Muscle layer of duodenum (tissue), 2 donors: Measurements from ENCODE around the gene GRK6.

Experiments used
- H3K27ac ChIP-seq: one replicate; pipeline ENCODE4 v1.7.0; 2013; ENCODE audit warnings: mild to moderate bottlenecking, low read length
- H3K27me3 ChIP-seq: one replicate; pipeline ENCODE4 v1.7.0; 2013; ENCODE audit warnings: low read depth, mild to moderate bottlenecking, control low read depth, low read length
- H3K36me3 ChIP-seq, 2 donors: one replicate each; pipeline ENCODE4 v1.7.0; 2013; ENCODE audit warnings: low read length in 2 of 2, control low read depth in 1 of 2, mild to moderate bottlenecking in 1 of 2; ENCODE audit not compliant: insufficient read depth in 2 of 2, control insufficient read depth in 1 of 2
- H3K4me1 ChIP-seq, 2 donors: one replicate each; pipeline ENCODE4 v1.7.0; 2013; ENCODE audit warnings: low read length in 2 of 2, mild to moderate bottlenecking in 2 of 2, control low read depth in 1 of 2, moderate library complexity in 1 of 2; ENCODE audit not compliant: insufficient read depth in 2 of 2, control insufficient read depth in 1 of 2
- H3K4me3 ChIP-seq, 2 donors: one replicate each; pipeline ENCODE4 v1.7.0; 2013; ENCODE audit warnings: low read length in 2 of 2, low read depth in 1 of 2, mild to moderate bottlenecking in 1 of 2
- H3K9me3 ChIP-seq, 2 donors: one replicate each; pipeline ENCODE4 v1.7.0; 2013; ENCODE audit warnings: low read length in 2 of 2, control low read depth in 1 of 2, mild to moderate bottlenecking in 1 of 2; ENCODE audit not compliant: control insufficient read depth in 1 of 2
- donor health status: healthy.

Gene GRK6

DNA sequence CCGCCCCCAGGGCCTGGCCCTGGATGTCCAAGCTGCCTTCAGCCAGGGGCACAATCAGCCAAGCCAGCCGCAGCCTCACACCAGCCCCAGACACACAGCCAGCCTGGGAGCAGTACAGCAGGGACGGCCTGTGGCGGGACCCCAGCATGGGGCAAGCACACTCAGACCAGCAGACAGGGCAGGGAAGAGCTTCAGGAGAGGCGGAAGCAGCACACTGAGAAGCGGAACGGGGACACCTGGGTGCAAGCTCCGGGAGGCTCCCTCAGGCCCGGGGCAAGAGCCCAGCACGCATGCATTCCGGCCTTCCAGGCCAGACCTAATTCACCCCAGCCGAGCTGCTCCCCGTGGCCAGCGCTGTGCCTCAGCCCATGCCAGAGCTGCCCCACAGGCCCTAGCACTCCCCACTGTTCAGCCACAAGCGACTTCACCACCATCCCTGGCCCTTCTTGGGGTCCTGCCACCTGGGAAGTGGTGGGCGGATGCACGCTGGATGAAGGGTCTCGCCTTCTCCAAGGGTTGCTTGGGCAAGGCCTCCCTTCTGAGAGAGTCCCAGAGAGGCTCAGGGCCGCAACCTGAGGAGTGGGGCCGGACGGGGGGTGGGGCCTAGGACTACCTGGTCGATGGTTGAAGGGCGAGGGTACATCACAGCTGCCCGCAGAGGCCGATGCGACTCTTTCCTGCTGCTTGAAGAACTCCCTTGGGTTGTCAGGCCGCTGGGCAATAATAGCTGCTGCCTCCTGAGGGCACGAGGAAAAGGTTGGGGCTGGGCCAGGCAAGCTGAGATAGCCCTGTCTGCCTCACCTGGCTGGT lies 33.5 kb downstream of the GRK6 start:
- Histone ChIP-seq H3K4me1 (peaks cover 0 to 25% of the 10 kb centered on the region in 2 donors), H3K4me3 (no peak overlapping the region), H3K9me3 (no peaks in the 10 kb centered on the region), H3K27me3 (no peaks in the 10 kb centered on the region), H3K27ac (no peak overlapping the region), H3K36me3 (peaks cover 4 to 34% of the 10 kb centered on the region in 2 donors)

DNA sequence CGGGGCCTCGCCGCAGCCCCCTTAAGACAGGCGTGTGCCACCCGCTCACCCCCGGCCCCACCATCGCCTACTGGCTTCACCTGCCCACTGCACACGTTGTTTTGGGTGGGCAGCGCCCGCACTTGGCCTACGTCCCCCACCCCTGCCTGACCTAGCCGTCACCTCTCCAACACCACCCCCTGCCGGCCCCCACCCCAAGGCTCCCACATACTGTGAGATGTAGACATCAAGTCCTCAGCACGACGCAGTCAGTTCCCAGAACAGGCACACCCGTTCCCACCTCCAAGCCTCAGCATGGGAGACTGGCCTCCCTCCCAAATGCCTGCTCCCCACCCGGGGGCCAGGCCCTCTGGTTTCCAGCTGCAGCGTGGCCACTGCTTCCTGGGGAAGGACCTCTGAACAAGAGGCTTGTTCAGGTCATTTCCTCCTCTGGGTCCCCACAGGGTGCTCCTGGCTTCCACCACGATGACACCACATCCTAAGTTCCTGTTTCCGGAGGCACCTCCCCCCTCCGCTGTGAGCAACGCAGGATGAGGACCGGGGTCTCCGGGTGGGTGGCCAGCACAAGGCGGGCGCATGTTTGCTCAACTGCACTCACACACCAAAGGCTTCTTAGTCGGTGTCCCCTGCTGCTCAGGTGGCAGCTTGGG lies 35.7 kb downstream of the GRK6 start:
- Histone ChIP-seq H3K9me3 (no peaks in the 10 kb centered on the region), H3K27ac (no peak overlapping the region), H3K27me3 (no peaks in the 10 kb centered on the region), H3K4me1 (peaks cover 0 to 5% of the 10 kb centered on the region in 2 donors), H3K36me3 (peaks cover 16 to 55% of the 10 kb centered on the region in 2 donors), H3K4me3 (no peak overlapping the region)

DNA sequence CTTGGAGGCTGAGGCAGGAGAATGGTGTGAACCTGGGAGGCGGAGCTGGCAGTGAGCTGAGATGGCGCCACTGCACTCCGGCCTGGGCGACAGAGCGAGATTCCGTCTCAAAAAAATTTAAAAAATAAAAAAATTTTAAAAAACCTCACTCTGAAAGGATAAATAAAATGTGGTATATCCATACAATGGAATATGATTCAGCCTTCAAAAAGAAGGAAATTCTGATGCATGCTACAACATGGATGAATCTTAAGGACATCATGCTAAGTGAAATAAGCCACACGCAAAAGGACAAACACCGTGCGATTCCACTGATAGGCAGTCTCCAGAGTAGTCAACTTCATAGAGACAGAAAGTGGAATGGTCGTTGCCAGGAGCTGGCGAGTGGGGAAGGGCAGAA lies 38.6 kb downstream of the GRK6 start:
- H3K9me3 ChIP-seq: no peaks in the 10 kb centered on the region
- no peak overlapping the region for H3K4me3 ChIP-seq
- H3K27ac ChIP-seq: no peak overlapping the region
- H3K27me3 ChIP-seq: no peaks in the 10 kb centered on the region
- peaks cover 5 to 14% of the 10 kb centered on the region in 2 donors for H3K4me1 ChIP-seq
- peaks cover 16 to 39% of the 10 kb centered on the region in 2 donors for H3K36me3 ChIP-seq

DNA sequence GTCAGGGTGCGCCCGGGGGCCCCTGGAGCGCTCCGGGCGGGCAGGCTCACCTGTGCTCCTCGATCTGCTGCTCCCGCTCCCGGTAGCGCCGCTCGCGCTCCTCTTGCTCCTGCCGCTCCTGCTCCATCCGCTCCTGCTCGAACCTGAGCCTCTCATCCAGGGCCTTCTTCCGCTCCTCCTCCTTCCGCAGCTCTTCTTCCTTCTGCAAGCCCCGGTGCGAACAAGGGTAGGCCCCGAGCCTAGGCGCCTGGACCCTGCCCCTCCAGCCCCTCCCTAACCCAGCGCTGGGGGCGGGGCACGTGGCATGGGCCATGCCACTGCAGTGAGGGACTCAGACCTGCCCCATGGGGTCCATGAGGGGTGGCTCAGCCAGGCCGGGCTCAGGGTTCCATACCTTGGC lies 40.4 kb downstream of the GRK6 start:
- peaks cover 7 to 28% of the 10 kb centered on the region in 2 donors for H3K4me1 ChIP-seq
- H3K9me3 ChIP-seq: no peaks in the 10 kb centered on the region
- H3K27ac ChIP-seq: no peak overlapping the region
- H3K4me3 ChIP-seq: no peak overlapping the region
- no peaks in the 10 kb centered on the region for H3K27me3 ChIP-seq
- H3K36me3 ChIP-seq: peaks cover 16 to 33% of the 10 kb centered on the region in 2 donors

DNA sequence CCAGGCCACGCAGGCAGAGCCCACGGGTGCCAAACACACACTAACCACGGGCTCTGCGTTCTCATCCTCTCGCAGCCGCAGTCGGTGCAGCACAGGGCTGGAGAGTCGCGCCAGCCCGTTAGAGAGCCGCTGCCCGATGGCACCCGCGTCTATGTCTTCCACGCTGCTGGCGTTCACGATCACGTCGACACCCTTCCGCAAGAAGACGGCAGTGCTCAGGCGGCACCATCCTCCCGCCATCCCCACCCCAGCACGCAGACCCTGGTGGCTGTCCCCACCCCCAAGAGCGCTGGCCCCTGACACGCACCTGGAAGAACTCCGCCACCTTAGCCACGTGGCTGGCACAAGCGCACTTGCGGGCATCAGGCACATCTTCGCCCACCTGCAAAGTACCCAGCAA lies 41.0 kb downstream of the GRK6 start:
- H3K4me3 ChIP-seq: no peak overlapping the region
- peaks cover 12 to 34% of the 10 kb centered on the region in 2 donors for H3K4me1 ChIP-seq
- no peak overlapping the region for H3K27ac ChIP-seq
- peaks cover 16 to 30% of the 10 kb centered on the region in 2 donors for H3K36me3 ChIP-seq
- no peaks in the 10 kb centered on the region for H3K27me3 ChIP-seq
- H3K9me3 ChIP-seq: no peaks in the 10 kb centered on the region

DNA sequence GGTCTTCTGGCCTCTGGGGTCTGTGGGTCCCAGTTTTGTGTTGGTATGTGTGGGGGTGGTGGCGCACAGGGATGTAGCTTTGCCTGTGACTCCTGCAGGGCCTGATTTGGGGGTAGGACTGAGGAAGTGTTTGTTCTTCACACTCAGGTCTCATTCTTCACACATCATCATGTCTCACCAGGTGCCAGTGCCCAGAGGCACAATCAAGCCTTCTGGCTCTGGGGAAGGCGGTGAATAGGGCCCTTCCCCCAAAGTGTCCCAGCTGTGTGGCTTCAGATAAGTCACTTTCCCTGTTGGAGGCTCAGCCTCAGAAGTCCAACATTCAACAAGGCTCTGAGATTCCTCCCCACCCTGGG lies 41.8 kb downstream of the GRK6 start:
- peaks cover 15 to 27% of the 10 kb centered on the region in 2 donors for H3K36me3 ChIP-seq
- peaks cover 12 to 36% of the 10 kb centered on the region in 2 donors for H3K4me1 ChIP-seq
- H3K4me3 ChIP-seq: no peak overlapping the region
- no peaks in the 10 kb centered on the region for H3K27me3 ChIP-seq
- no peak overlapping the region for H3K27ac ChIP-seq
- no peaks in the 10 kb centered on the region for H3K9me3 ChIP-seq

DNA sequence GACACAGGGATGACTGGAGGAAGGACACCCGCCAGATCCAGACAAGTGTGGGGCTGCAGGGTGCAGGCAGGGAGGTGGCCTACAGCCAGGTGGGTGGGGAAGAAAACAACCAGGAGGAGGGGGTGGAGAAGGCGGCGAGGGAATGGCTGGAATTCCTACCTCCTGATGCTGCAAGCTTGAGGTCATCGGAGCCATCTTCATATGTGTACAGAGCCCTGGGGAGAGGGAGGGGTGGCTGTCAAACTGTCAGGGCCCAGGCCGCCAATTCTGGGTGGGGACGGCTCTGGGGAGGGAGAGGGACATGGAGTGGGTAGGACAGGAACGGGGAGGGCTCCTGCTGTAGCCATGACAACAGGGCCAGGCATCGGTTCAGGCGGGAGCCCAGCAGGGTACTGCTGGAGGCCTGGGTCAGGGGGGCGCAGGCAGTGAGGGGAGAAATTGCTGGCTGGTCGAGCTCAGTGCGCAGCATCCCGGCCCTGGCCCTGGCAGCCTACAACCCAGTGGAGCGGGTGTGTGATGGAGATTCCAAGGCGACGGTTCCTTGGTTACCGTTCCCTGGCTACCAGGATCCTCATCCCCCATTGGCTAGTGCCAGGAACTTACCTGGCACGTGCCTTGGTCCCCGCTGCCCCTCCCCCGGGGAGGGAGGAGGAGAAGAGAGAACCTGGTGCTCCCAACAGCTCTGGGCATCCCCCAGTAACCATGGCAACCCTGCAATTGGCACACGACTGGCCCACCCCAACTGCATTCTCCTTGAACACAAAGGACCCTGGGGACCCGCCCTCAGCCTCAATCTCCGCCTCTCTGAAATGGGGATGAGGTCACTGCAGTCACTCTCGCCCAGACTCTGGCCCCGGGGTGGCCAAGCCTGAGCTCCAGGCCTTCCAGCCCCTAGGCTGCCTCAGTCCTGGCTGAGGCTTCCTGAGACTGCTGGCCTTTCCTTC lies 42.5 kb downstream of the GRK6 start:
- no peaks in the 10 kb centered on the region for H3K9me3 ChIP-seq
- H3K36me3 ChIP-seq: peaks cover 11 to 27% of the 10 kb centered on the region in 2 donors
- H3K4me3 ChIP-seq: no peak overlapping the region
- H3K27ac ChIP-seq: no peak overlapping the region
- H3K4me1 ChIP-seq: peaks cover 12 to 36% of the 10 kb centered on the region in 2 donors
- no peaks in the 10 kb centered on the region for H3K27me3 ChIP-seq

DNA sequence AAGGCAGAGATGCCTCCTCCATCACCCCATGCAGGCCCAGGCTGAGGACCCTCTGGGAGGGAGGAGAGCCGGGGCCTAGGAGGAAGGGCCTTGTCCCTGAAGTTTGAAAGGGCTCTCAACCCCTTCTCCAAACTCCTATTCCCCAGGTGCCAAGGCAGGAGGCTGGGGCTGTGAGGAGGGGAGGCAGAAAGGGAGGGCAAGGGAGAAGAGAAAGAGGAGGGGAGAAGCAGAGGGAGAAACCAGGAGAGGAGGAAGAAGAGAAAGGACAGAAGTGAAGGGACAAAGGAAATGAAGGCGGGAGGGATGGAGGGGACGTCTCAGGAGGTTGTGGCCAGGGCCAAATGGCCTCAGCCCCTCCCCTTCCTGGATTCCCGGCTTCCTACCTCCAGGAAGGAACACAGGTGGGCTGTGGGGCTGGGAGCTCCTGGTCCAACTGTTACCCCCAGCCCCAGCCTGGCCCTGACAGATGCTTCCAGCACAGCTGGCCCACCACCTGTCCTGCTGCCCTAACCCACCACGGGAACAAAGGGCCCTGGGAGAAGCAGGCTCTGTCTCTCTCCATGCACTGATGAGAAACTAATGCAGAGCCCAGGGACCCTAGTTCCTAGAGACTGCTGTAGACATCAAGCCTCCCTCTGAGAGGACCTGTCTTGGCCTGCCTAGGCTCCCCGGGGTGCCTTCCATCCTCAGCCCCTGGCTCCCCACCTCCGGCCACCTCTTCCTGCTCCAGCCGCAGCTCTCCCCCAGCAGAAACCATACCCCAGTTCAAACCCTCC lies 43.5 kb downstream of the GRK6 start:
- peaks cover 12 to 45% of the 10 kb centered on the region in 2 donors for H3K4me1 ChIP-seq
- H3K36me3 ChIP-seq: peaks cover 11 to 27% of the 10 kb centered on the region in 2 donors
- peak overlapping the region; percentile 39 for H3K27ac ChIP-seq
- no peaks in the 10 kb centered on the region for H3K9me3 ChIP-seq
- H3K27me3 ChIP-seq: no peaks in the 10 kb centered on the region
- no peak overlapping the region for H3K4me3 ChIP-seq

DNA sequence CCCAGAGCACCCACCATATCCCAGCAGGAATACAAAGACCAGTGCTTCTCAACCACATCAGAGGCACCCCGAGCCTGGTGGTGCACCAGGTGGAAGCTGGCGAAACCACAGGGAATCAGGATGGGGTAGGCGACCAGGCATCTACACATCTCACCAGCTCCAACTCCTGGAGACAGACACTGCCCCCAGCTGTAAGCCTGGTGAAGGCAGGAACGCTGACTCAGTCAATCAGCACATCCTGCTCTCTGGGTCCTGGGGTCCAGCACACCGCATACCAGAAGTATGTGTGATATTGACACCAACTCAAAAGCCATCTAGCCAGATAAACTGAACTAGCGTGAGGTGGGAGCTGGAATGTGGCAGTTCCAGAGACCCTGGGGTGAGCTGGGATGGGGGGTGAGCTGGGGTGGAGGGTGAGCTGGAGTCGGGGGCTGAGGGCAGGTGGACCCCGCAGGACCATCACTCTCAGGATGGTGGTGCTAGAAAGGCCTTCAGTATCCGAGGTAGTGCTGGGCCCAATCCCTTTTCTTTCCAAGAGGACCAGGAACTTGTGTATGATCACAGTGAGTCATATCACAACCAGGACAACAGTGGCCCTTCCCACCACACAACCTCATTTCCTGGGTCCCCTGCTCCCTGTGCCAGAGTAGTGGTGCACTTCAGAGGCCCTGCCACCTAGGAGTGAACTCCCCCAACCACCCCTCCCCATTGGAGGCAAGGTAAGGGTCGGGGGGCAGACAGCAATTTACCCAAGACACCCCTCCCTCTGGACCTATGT lies 44.5 kb downstream of the GRK6 start:
- Histone ChIP-seq H3K4me3 (peak overlapping the region in 1 of 2 donors; percentile 84), H3K36me3 (peaks cover 8 to 17% of the 10 kb centered on the region in 2 donors), H3K27ac (no peak overlapping the region), H3K4me1 (peaks cover 12 to 54% of the 10 kb centered on the region in 2 donors), H3K9me3 (no peaks in the 10 kb centered on the region), H3K27me3 (no peaks in the 10 kb centered on the region)
